T-helper 1 cell treated with Interleukin-12 subunit alpha and Interleukin-12 subunit beta and Interleukin-4 antibody, amounts not matched to agents 30 μg/mL and 1 μg/mL, for 36 hours (primary cell): ENCODE results near the gene LRRC56.
"Not testable (repeated sequence)": the region's sequence is repeated elsewhere in the genome, so short reads cannot be mapped to it uniquely, and the experiment has no call there.

Experiments used
- H3K27ac Mint-ChIP-seq: one replicate; pipeline ENCODE4 v1.8.0; 2021; ENCODE audit warnings: mild to moderate bottlenecking, mixed read lengths
- H3K27me3 Mint-ChIP-seq: one replicate; pipeline ENCODE4 v1.8.0; 2021; ENCODE audit warnings: low read depth, mixed read lengths
- H3K36me3 Mint-ChIP-seq: one replicate; pipeline ENCODE4 v1.8.0; 2021; ENCODE audit warnings: low read depth, mixed read lengths
- H3K4me1 Mint-ChIP-seq: one replicate; pipeline ENCODE4 v1.8.0; 2021; ENCODE audit warnings: low read depth, mixed read lengths
- H3K4me3 Mint-ChIP-seq: one replicate; pipeline ENCODE4 v1.8.0; 2021; ENCODE audit warnings: mild to moderate bottlenecking, moderate library complexity, mixed read lengths
- H3K9me3 Mint-ChIP-seq: one replicate; pipeline ENCODE4 v1.8.0; 2021; ENCODE audit warnings: mixed read lengths

The LRRC56 gene

DNA sequence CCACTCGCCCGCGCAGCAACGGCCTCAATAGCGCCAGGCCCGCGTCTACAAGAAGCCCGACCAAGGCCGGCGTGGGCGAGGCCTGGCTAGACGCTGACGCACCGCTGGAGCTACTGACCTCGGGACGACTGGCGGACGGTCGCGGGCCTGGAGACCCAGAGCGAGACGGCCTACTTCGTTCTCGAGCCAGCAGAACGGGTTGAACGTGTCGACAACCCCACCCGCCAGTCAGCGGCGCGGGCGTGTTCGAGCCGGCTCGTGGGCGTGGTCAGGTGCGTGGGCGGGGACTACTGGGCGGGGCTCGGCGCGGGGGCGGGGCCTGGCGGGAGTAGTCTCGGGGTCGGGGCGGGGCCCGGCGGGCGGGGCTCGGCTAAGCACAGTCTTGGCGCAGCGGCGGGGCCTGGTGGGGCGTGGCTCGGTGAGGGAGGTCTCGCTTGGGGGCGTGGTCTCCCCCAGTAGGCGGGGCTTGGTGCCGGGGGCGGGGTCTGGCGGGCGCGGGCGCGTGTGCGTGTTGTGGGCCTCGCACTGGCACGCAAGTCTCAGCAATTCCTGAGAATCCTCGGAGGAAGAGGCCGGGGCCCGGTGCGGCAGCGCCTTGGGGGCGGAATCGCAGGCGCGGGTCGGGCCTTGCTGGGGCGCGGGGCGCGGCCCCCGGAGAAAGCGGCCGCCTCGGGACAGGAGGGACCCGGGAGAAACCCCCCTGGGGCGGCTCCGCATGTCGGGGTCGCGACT lies 30.2 kb upstream of the LRRC56 start, which contains the start of gene RNH1:
Gene RNH1 (minus strand): TSS at position 248 of the 732 bp plus-strand sequence. CDS start 5,080 bp downstream, outside the sequence.
- Mint-ChIP-seq H3K4me3 (peak within 1 kb of the TSS; percentile 97), H3K27me3 (no peaks in the 10 kb centered on the region), H3K36me3 (peaks cover 10% of the 10 kb centered on the region), H3K27ac (peak within 1 kb of the TSS; percentile 100), H3K4me1 (peaks cover 16% of the 10 kb centered on the region), H3K9me3 (no peaks in the 10 kb centered on the region)

- Mint-ChIP-seq H3K36me3 (peaks cover 10% of the 10 kb centered on the region), H3K27ac (peak overlapping the region; percentile 77), H3K9me3 (no peaks in the 10 kb centered on the region), H3K4me1 (peaks cover 16% of the 10 kb centered on the region), H3K27me3 (no peaks in the 10 kb centered on the region), H3K4me3 (peak overlapping the region; percentile 75)
Observed at GRCh38 chr11:507727-508515, 29.4 kb upstream of the LRRC56 start.

DNA sequence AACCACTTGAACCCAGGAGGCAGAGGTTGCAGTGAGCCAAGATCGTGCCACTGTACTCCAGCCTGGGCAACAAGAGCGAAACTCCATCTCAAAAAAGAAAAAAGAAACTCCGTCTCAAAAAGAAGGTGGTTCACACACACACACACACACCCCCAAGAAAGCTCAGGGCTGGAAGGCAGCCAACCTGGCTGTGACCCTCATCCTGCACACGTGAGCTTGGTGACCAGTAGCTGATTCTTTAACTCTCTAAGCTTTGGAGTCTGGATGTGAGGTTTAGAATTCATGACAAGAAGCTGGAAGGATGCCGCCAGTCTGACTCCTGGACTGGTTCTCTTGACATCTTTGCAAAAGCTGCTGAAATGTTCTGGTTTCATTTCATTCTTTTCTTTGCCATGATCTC lies 28.4 kb upstream of the LRRC56 start:
- H3K4me3 Mint-ChIP-seq = no peak overlapping the region
- no peaks in the 10 kb centered on the region for H3K27me3 Mint-ChIP-seq
- H3K36me3 Mint-ChIP-seq = peaks cover 10% of the 10 kb centered on the region
- H3K9me3 Mint-ChIP-seq = no peaks in the 10 kb centered on the region
- H3K4me1 Mint-ChIP-seq = peaks cover 16% of the 10 kb centered on the region
- no peak overlapping the region for H3K27ac Mint-ChIP-seq

- Mint-ChIP-seq H3K4me1 (peaks cover 5% of the 10 kb centered on the region), H3K4me3 (no peak overlapping the region), H3K9me3 (no peaks in the 10 kb centered on the region), H3K36me3 (peaks cover 14% of the 10 kb centered on the region), H3K27ac (no peak overlapping the region), H3K27me3 (no peaks in the 10 kb centered on the region)
Observed at GRCh38 chr11:512761-513595, 24.3 kb upstream of the LRRC56 start.

DNA sequence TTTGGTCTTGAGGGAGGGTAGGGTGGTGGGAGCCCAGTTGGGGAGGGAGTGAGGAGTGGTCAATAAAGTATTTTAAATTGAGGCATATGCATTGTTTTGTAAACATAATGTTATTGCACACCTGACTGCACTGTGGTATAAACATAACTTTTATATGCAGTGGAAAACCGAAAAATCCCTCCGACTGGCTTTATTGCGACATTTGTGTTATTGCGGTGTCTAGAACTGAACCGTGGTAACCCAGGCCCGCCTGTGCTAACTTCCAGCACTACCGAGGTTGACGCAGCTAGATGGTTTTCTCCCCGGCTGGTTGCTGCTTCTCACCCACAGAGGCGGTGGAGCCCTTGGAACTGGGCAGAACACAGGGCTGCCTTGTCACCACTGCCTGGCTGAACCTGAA lies 22.7 kb upstream of the LRRC56 start:
- no peaks in the 10 kb centered on the region for H3K9me3 Mint-ChIP-seq
- H3K36me3 Mint-ChIP-seq = peaks cover 16% of the 10 kb centered on the region
- peaks cover 4% of the 10 kb centered on the region for H3K4me1 Mint-ChIP-seq
- H3K4me3 Mint-ChIP-seq = no peak overlapping the region
- no peak overlapping the region for H3K27ac Mint-ChIP-seq
- no peaks in the 10 kb centered on the region for H3K27me3 Mint-ChIP-seq

DNA sequence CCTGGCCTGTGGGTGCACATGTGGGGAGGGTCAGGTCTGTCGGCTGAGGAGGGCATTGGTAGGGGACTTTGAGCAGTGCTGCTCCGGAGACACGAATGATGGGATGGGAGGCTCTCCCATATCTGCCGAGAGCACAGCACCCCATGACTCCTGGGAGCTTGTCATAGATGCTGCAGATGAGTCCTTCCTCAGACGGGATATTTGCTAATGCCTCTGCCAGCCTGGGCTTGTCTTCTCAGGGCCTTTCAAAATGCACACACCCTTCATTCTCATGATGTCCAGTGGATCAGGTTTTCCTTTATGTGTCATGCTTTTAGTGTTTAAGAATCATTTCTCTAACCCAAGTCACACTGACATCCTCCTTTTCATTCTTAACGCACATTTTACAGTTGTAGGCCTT lies 22.2 kb upstream of the LRRC56 start:
- Mint-ChIP-seq H3K4me1 (peaks cover 2% of the 10 kb centered on the region), H3K9me3 (no peaks in the 10 kb centered on the region), H3K27ac (no peak overlapping the region), H3K36me3 (peaks cover 11% of the 10 kb centered on the region), H3K4me3 (no peak overlapping the region), H3K27me3 (no peaks in the 10 kb centered on the region)

GRCh38 chr11:516400-516799 lies 20.9 kb upstream of the LRRC56 start:
- Mint-ChIP-seq H3K9me3 (no peaks in the 10 kb centered on the region), H3K27me3 (no peaks in the 10 kb centered on the region), H3K27ac (no peak overlapping the region), H3K4me3 (no peak overlapping the region), H3K4me1 (peaks cover 2% of the 10 kb centered on the region), H3K36me3 (peaks cover 9% of the 10 kb centered on the region)

- H3K27ac Mint-ChIP-seq, H3K36me3 Mint-ChIP-seq, H3K4me3 Mint-ChIP-seq, H3K9me3 Mint-ChIP-seq, H3K27me3 Mint-ChIP-seq, H3K4me1 Mint-ChIP-seq: not testable (repeated sequence)
Observed at GRCh38 chr11:516918-517685, 20.2 kb upstream of the LRRC56 start.

DNA sequence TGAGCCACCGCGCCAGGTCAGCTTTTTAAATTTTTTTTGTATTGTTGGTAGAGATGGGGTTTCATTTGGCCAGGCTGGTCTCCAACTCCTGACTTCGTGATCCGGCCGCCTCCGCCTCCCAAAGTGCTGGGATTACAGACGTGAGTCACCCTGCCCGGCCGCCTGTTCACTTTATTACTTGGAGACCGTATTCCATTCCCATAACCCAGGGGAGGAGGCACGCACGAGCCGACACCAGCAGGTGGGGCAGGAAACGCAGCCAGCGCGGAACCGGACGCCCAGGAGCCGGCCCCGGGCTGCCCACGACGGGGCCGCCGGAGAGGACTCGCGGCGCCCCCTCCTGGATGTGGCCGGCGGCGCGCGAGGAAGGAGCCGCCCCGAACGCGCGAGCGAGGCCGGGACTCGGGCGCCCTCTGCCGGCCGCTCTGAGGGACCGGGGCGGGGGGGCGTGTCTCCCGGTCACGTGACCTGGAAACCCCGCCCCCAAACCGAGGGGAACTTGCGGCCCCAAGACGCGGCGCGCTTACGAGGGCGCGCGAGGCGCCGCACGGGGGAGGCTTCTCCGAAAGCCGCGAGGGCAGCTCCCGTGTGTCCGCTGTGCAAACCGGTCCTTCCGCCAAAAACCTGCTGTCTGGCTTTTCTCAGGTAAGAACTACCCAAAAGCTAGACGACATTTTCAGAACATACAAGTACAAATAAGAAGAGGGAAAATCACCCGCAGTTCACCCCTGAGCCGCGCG lies 18.7 kb upstream of the LRRC56 start:
- Mint-ChIP-seq H3K4me1 (peaks cover 2% of the 10 kb centered on the region), H3K36me3 (peaks cover 6% of the 10 kb centered on the region), H3K4me3 (peak overlapping the region; percentile 74), H3K27me3 (no peaks in the 10 kb centered on the region), H3K27ac (peak overlapping the region; percentile 86), H3K9me3 (no peaks in the 10 kb centered on the region)

DNA sequence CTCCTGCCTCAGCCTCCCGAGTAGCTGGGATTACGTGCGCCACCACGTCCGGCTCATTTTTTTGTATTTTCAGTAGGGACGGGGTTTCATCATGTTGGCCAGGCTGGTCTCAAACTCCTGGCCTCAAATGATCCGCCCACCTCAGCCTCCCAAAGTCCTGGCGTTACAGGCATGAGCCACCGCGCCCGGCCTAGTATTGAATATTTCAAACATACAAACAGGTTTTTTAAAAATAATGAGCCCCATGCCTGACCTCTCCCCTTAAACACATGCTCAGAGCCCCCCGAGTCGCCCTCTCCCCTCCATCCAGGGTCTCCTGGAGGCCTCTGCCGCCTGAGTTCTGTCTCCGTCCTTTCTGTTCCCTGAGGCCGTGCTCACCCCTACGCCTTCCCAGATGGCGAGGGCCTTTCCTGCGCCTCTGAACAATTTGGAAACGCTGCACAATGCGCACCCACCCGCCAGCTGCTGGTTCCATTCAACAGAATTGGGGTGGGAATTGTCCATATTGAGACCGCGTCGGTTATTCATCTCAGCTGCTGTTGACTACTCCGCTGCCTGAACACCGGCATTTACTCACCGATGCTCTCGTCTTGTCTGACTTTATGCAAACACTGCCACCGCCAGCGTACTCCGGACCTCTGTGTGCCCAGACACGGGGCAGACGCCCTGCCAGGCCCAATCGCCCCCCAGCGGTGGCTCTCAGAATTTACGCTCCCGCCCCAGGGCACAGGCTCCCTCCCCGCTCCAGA lies 16.7 kb upstream of the LRRC56 start:
- H3K9me3 Mint-ChIP-seq = no peaks in the 10 kb centered on the region
- H3K4me1 Mint-ChIP-seq = peaks cover 2% of the 10 kb centered on the region
- peaks cover 6% of the 10 kb centered on the region for H3K36me3 Mint-ChIP-seq
- H3K4me3 Mint-ChIP-seq = no peak overlapping the region
- H3K27ac Mint-ChIP-seq = no peak overlapping the region
- no peaks in the 10 kb centered on the region for H3K27me3 Mint-ChIP-seq

- no peak overlapping the region for H3K4me3 Mint-ChIP-seq
- peaks cover 2% of the 10 kb centered on the region for H3K4me1 Mint-ChIP-seq
- no peaks in the 10 kb centered on the region for H3K9me3 Mint-ChIP-seq
- H3K27me3 Mint-ChIP-seq = no peaks in the 10 kb centered on the region
- H3K27ac Mint-ChIP-seq = no peak overlapping the region
- H3K36me3 Mint-ChIP-seq = peaks cover 6% of the 10 kb centered on the region
Observed at GRCh38 chr11:521177-521688, 16.1 kb upstream of the LRRC56 start.

DNA sequence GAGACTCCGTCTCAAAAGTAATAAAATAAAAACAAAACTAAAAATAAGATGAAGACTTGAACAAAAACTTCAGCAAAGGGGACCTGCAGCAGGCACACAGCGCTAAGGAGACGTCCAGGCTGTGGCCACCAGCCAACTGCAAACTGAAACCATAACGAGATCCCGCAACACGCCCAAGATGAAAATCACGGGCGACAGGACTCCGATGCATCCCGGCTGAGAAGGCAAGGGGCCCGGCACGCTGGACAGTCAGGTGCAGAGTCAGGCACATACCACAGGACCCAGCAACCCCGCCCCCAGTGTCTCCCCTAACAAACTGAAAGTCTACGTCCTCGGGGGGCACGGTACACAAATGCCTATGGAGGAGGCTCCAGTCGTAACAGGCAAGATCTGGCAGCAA lies 11.1 kb upstream of the LRRC56 start:
- H3K4me3 Mint-ChIP-seq = no peak overlapping the region
- H3K27ac Mint-ChIP-seq = no peak overlapping the region
- H3K4me1 Mint-ChIP-seq = no peaks in the 10 kb centered on the region
- no peaks in the 10 kb centered on the region for H3K36me3 Mint-ChIP-seq
- H3K9me3 Mint-ChIP-seq = no peaks in the 10 kb centered on the region
- H3K27me3 Mint-ChIP-seq = no peaks in the 10 kb centered on the region
